Vagina (tissue), 2 donors: Measurements from ENCODE around the gene NXPH1.

Source experiments
- POLR2A ChIP-seq, 2 donors: fragments of 450-650 bp; IDR thresholded peaks; one replicate each; pipeline ENCODE4 v1.6.1; 2017; ENCODE audit warnings: antibody characterized with exemption in 2 of 2, mild to moderate bottlenecking in 2 of 2, moderate library complexity in 2 of 2
- TF ChIP-seq, protein P1 (sequence below), 3 experiments: fragments of 450-650 bp in 2 of 3; fragments of 200-600 bp in 1 of 3; sonication (generic) in 1 of 3; IDR thresholded peaks; one replicate each; pipeline ENCODE4 v1.5.1; 2017 to 2019; ENCODE audit warnings: antibody characterized with exemption in 3 of 3, mild to moderate bottlenecking in 2 of 3, moderate library complexity in 2 of 3

- TF ChIP-seq, protein P1, sequence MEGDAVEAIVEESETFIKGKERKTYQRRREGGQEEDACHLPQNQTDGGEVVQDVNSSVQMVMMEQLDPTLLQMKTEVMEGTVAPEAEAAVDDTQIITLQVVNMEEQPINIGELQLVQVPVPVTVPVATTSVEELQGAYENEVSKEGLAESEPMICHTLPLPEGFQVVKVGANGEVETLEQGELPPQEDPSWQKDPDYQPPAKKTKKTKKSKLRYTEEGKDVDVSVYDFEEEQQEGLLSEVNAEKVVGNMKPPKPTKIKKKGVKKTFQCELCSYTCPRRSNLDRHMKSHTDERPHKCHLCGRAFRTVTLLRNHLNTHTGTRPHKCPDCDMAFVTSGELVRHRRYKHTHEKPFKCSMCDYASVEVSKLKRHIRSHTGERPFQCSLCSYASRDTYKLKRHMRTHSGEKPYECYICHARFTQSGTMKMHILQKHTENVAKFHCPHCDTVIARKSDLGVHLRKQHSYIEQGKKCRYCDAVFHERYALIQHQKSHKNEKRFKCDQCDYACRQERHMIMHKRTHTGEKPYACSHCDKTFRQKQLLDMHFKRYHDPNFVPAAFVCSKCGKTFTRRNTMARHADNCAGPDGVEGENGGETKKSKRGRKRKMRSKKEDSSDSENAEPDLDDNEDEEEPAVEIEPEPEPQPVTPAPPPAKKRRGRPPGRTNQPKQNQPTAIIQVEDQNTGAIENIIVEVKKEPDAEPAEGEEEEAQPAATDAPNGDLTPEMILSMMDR (IDR thresholded peaks at IDR 0.05) = no peak
- no peak for TF ChIP-seq POLR2A (IDR thresholded peaks at IDR 0.05)
Observed at GRCh38 chr7:8423057-8423456, 10.4 kb upstream of the NXPH1 start.
